ENCODE results near the gene MYL6. TPM values are rescaled to one million over a fixed set of nuclear protein-coding genes. Genes with fewer than 3 reads are reported as not detected.
A peak's percentile ranks its signal among the peaks of the same experiment; 100 is the strongest.
"Not testable (repeated sequence)": the region's sequence is repeated elsewhere in the genome, so short reads cannot be mapped to it uniquely, and the experiment has no call there.

MYL6 gene
- total RNA-seq, 4 donors from 2014 or later, result 1,103 to 4,858 (median 2,577) TPM

- Histone ChIP-seq H3K4me1 (no peaks in the 10 kb centered on the region), H3K4me3 (peak overlapping the region; percentile 69 to 94), H3K27me3 (no peaks in the 10 kb centered on the region), H3K36me3 (no peaks in the 10 kb centered on the region), H3K27ac (peak overlapping the region; percentile 98 to 99), H3K9me3 (no peaks in the 10 kb centered on the region)
- DNase-seq, result peak; percentile 86 to 92
- peak in 1 of 2 donors; percentile 16 for TF ChIP-seq POLR2A (IDR thresholded peaks at IDR 0.05)
- peak in 1 of 4 experiments; percentile 1 for TF ChIP-seq CTCF (IDR thresholded peaks at IDR 0.05)
- intact Hi-C loops (cut with DNase I; ENCODE audit: low total_unique reads), result no loop called here
Observed at GRCh38 chr12:56189918-56190694, 31.9 kb downstream of the MYL6 start.

GRCh38 chr12:56190695-56191155, 32.6 kb downstream of the MYL6 start:
- peak overlapping the region; percentile 69 to 94 for H3K4me3 ChIP-seq
- DNase-seq, result no peak
- TF ChIP-seq CTCF (IDR thresholded peaks at IDR 0.05) (no peak), POLR2A (IDR thresholded peaks at IDR 0.05) (no peak)
- H3K9me3 ChIP-seq, result no peaks in the 10 kb centered on the region
- H3K36me3 ChIP-seq, result no peaks in the 10 kb centered on the region
- intact Hi-C loops (cut with DNase I; ENCODE audit: low total_unique reads), result no loop called here
- H3K27ac ChIP-seq, result peak overlapping the region; percentile 98 to 99
- H3K27me3 ChIP-seq, result no peaks in the 10 kb centered on the region
- H3K4me1 ChIP-seq, result no peaks in the 10 kb centered on the region

DNA sequence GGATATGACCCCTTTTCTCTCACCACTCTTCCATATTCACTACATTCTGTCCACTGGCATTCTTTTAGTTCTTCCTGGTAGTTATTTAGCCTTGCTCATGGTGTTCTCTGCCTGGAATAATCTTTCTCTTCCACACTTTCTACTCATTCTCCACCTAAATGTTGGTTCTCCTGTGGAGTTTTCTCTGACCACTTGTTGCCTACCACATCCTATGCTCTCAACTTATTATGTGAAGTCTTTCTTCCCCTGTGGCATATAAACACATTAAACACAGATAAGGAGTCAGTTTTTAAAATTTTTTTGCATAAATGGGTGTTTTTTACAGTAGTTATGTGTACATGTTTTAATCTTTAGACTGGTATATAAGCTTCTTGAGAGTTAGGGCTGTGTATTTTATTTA, 34.4 kb downstream of the MYL6 start:
- no peaks in the 10 kb centered on the region for H3K9me3 ChIP-seq
- intact Hi-C loops (cut with DNase I; ENCODE audit: low total_unique reads), result no loop called here
- no peaks in the 10 kb centered on the region for H3K27me3 ChIP-seq
- TF ChIP-seq CTCF (IDR thresholded peaks at IDR 0.05), result no peak
- no peak for TF ChIP-seq POLR2A (IDR thresholded peaks at IDR 0.05)
- no peaks in the 10 kb centered on the region for H3K36me3 ChIP-seq
- H3K4me1 ChIP-seq, result no peaks in the 10 kb centered on the region
- DNase-seq, result no peak
- H3K4me3 ChIP-seq, result no peak overlapping the region
- no peak overlapping the region for H3K27ac ChIP-seq

- H3K27me3 ChIP-seq, result no peaks in the 10 kb centered on the region
- intact Hi-C loops (cut with DNase I; ENCODE audit: low total_unique reads), result no loop called here
- no peaks in the 10 kb centered on the region for H3K4me1 ChIP-seq
- H3K9me3 ChIP-seq, result no peaks in the 10 kb centered on the region
- no peaks in the 10 kb centered on the region for H3K36me3 ChIP-seq
- no peak overlapping the region for H3K4me3 ChIP-seq
- H3K27ac ChIP-seq, result no peak overlapping the region
- TF ChIP-seq POLR2A (IDR thresholded peaks at IDR 0.05) (no peak), CTCF (IDR thresholded peaks at IDR 0.05) (peak; percentile 71 to 92 (median 82))
- peak; percentile 61 to 85 for DNase-seq
Observed at GRCh38 chr12:56193025-56193578, 34.9 kb downstream of the MYL6 start.

DNA sequence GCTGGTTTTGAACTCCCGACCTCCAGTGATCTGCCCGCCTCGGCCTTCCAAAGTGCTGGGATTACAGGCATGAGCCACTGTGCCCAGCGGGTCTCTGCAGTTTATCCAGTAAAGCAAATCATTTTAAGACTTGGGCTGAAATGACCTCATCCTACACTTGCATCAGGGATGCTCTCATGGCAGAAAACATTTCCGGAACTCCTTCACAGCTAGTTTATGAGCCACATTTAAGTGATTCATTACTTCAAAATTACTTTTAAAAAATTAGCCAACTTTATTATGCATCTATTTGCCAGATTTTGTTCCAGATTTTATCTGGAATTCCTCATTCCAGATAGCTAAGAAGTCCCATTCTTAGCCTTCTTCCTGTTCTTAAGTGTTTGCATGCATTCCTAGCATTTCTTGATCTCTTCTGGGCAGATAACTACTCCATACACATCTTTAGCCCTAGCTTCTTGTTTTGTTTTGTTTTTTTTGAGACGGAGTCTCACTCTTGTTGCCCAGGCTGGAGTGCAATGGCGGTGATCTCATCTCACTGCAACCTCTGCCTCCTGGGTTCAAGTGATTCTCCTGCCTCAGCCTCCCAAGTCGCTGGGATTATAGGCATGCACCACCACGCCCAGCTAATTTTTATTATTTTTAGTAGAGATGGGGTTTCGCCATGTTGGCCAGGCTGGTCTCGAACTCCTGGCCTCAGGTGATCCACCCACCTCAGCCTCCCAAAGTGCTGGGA, 38.8 kb downstream of the MYL6 start:
- intact Hi-C loops (cut with DNase I; ENCODE audit: low total_unique reads); H3K4me3 ChIP-seq; H3K27me3 ChIP-seq; H3K9me3 ChIP-seq; H3K36me3 ChIP-seq; H3K4me1 ChIP-seq: not testable (repeated sequence)
- peak overlapping the region; percentile 65 to 78 for H3K27ac ChIP-seq
- DNase-seq, result peak; percentile 51 to 65

Measured in uterus (tissue), 4 donors.